Neural crest cell (in vitro differentiated cells): ENCODE results near the gene DNM3. TPM values are rescaled to one million over a fixed set of nuclear protein-coding genes. Genes with fewer than 3 reads are reported as not detected.

Experiments
- DNase-seq: peaks from one replicate; pipeline ENCODE4 v3.0.0; 2021; ENCODE audit warnings: low read depth, mixed read lengths, low spot score
- H3K27ac Mint-ChIP-seq: one replicate; pipeline ENCODE4 v1.8.0; 2021; ENCODE audit warnings: mild to moderate bottlenecking, mixed read lengths; ENCODE audit not compliant: unreplicated experiment
- H3K27me3 Mint-ChIP-seq: 2 replicates; pipeline ENCODE4 v1.8.0; 2021; ENCODE audit warnings: low read depth, mild to moderate bottlenecking, mixed read lengths
- H3K36me3 Mint-ChIP-seq: 2 replicates; pipeline ENCODE4 v1.8.0; 2021; ENCODE audit warnings: low read depth, mild to moderate bottlenecking, mixed read lengths
- H3K4me1 Mint-ChIP-seq: 2 replicates; pipeline ENCODE4 v1.8.0; 2021; ENCODE audit warnings: mixed read lengths
- H3K4me3 Mint-ChIP-seq: one replicate; pipeline ENCODE4 v1.8.0; 2021; ENCODE audit warnings: mild to moderate bottlenecking, mixed read lengths
- H3K9me3 Mint-ChIP-seq: 2 replicates; pipeline ENCODE4 v1.8.0; 2021; ENCODE audit warnings: mixed read lengths
- total RNA-seq: library from RNA; stranded (reverse); gene quantifications from 2 replicates; pipeline ENCODE4 v1.2.1, GENCODE V29; 2021
- TF ChIP-seq, protein P1 (sequence below): fragments of 200-600 bp; sonication (generic); conservative IDR thresholded peaks from 2 replicates; pipeline ENCODE4 v1.5.0; 2021; ENCODE audit warnings: antibody characterized with exemption, mild to moderate bottlenecking

The DNM3 gene
- total RNA-seq, 1 donor from 2014 or later: 3.5 TPM

DNA sequence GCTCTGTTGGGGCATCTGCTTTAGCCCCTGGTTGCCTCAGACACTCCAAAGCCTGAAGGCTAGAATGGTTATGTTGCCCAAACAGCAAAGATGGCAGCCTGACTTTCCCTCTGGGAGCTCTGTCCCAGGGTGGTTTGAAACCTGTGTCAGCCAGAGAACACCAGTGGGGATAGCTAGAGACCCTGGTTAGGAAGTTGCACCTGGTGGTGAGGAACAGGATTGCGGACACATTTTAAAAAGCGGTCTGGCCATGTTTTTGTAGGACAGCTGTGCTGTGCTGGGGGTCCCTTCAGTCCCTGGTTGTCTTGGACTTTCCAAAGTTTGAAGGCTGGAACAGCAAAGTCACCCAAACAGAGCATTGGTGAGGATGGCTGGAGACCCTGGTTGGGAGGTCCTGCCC lies 87.8 kb downstream of the DNM3 start:
- no peak for DNase-seq
- Mint-ChIP-seq H3K36me3 (peaks cover 3% of the 10 kb centered on the region), H3K4me1 (no peaks in the 10 kb centered on the region), H3K27me3 (peaks cover 4% of the 10 kb centered on the region), H3K27ac (no peak overlapping the region), H3K9me3 (peaks cover 4% of the 10 kb centered on the region), H3K4me3 (no peak overlapping the region)
- TF ChIP-seq, protein P1, sequence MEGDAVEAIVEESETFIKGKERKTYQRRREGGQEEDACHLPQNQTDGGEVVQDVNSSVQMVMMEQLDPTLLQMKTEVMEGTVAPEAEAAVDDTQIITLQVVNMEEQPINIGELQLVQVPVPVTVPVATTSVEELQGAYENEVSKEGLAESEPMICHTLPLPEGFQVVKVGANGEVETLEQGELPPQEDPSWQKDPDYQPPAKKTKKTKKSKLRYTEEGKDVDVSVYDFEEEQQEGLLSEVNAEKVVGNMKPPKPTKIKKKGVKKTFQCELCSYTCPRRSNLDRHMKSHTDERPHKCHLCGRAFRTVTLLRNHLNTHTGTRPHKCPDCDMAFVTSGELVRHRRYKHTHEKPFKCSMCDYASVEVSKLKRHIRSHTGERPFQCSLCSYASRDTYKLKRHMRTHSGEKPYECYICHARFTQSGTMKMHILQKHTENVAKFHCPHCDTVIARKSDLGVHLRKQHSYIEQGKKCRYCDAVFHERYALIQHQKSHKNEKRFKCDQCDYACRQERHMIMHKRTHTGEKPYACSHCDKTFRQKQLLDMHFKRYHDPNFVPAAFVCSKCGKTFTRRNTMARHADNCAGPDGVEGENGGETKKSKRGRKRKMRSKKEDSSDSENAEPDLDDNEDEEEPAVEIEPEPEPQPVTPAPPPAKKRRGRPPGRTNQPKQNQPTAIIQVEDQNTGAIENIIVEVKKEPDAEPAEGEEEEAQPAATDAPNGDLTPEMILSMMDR: peak; percentile 45

DNA sequence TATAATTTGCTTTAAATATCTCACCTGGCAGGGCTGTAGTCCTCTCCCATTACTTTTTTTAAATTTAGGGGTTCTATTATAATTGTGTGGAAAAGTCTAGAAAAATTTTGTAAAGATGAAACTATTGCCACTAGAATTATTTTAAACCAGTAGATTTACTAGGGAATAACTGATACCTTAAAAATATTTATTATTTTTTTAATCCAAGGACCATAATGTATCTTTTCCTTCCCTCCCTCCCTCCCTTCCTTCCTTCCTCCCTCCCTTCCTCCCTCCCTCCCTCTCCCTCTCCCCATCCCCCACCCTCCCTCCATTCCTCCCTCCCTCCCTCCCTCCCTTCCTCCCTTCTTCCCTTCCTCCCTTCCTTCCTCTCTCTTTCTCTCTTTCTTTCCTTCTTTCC lies 90.5 kb downstream of the DNM3 start:
- no peaks in the 10 kb centered on the region for H3K36me3 Mint-ChIP-seq
- DNase-seq: no peak
- no peak overlapping the region for H3K27ac Mint-ChIP-seq
- H3K9me3 Mint-ChIP-seq: no peaks in the 10 kb centered on the region
- peaks cover 4% of the 10 kb centered on the region for H3K27me3 Mint-ChIP-seq
- TF ChIP-seq, protein P1: no peak
- no peaks in the 10 kb centered on the region for H3K4me1 Mint-ChIP-seq
- no peak overlapping the region for H3K4me3 Mint-ChIP-seq

- no peaks in the 10 kb centered on the region for H3K36me3 Mint-ChIP-seq
- peaks cover 1% of the 10 kb centered on the region for H3K4me1 Mint-ChIP-seq
- peaks cover 4% of the 10 kb centered on the region for H3K27me3 Mint-ChIP-seq
- TF ChIP-seq, protein P1: no peak
- H3K27ac Mint-ChIP-seq: no peak overlapping the region
- H3K9me3 Mint-ChIP-seq: no peaks in the 10 kb centered on the region
- no peak for DNase-seq
- H3K4me3 Mint-ChIP-seq: no peak overlapping the region
These were observed 93.4 kb downstream of the DNM3 start for GRCh38 chr1:171934664-171935063.

DNA sequence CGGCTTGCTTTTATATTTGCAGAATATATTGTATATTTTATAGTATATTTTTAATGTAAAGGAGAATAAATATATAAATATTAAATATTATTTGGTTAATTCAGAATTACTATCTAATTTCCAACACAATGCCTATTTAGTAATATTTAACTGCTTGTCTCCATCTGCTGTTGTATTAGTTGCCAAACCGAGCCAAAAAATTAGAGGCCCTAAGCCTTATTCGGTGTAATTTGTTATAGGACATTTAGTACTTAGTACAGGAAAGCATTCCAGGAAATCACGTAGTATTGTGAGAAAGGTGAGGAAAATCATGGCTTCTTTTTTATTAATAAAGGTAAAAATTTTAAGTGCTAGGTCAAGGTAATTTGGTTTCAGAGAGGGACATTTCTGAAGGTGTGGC lies 93.8 kb downstream of the DNM3 start:
- Mint-ChIP-seq H3K9me3 (no peaks in the 10 kb centered on the region), H3K4me3 (no peak overlapping the region), H3K27ac (no peak overlapping the region), H3K4me1 (peaks cover 5% of the 10 kb centered on the region), H3K27me3 (peaks cover 4% of the 10 kb centered on the region), H3K36me3 (no peaks in the 10 kb centered on the region)
- TF ChIP-seq, protein P1: no peak
- DNase-seq: no peak

- H3K4me3 Mint-ChIP-seq: no peak overlapping the region
- TF ChIP-seq, protein P1: no peak
- H3K4me1 Mint-ChIP-seq: peaks cover 6% of the 10 kb centered on the region
- H3K27me3 Mint-ChIP-seq: peaks cover 4% of the 10 kb centered on the region
- no peak overlapping the region for H3K27ac Mint-ChIP-seq
- no peaks in the 10 kb centered on the region for H3K36me3 Mint-ChIP-seq
- H3K9me3 Mint-ChIP-seq: no peaks in the 10 kb centered on the region
- no peak for DNase-seq
These were observed 94.4 kb downstream of the DNM3 start for GRCh38 chr1:171935664-171936063.

GRCh38 chr1:171937938-171938337 lies 96.6 kb downstream of the DNM3 start:
- DNase-seq: no peak
- TF ChIP-seq, protein P1: no peak
- Mint-ChIP-seq H3K9me3 (no peaks in the 10 kb centered on the region), H3K36me3 (no peaks in the 10 kb centered on the region), H3K4me3 (no peak overlapping the region), H3K4me1 (peaks cover 6% of the 10 kb centered on the region), H3K27me3 (peaks cover 4% of the 10 kb centered on the region), H3K27ac (no peak overlapping the region)
